ENCODE measurements around the gene VAT1L. TPM values are rescaled to one million over a fixed set of nuclear protein-coding genes. Genes with fewer than 3 reads are reported as not detected.

VAT1L gene
- total RNA-seq, 1 donor from 2014 or later: 0.32 TPM

DNA sequence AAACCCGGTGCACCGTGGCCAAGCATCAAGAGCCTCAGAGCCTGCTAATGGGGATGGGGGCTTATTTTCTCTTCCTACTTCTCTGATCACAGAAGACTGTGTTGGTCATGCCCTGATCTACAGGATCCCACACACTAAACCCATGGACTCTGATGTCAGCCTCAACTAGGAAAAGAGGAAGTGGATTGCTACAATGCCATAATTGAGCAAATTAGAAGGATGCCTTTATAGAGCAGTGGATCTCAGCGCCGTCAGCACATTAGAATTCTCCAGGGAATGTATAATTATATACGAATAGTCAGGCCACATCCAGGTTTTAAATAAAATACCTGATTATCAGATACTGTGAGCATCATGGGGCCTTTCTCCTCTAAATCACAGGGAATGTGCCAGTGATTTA is 64.8 kb downstream of the VAT1L start:
- H3K36me3 ChIP-seq: no peaks in the 10 kb centered on the region
- no peaks in the 10 kb centered on the region for H3K9me3 ChIP-seq
- no peak for ATAC-seq
- H3K4me3 ChIP-seq: no peak overlapping the region
- no peaks in the 10 kb centered on the region for H3K27me3 ChIP-seq
- H3K4me1 ChIP-seq: no peaks in the 10 kb centered on the region
- H3K27ac ChIP-seq: no peak overlapping the region
- TF ChIP-seq, protein P1, sequence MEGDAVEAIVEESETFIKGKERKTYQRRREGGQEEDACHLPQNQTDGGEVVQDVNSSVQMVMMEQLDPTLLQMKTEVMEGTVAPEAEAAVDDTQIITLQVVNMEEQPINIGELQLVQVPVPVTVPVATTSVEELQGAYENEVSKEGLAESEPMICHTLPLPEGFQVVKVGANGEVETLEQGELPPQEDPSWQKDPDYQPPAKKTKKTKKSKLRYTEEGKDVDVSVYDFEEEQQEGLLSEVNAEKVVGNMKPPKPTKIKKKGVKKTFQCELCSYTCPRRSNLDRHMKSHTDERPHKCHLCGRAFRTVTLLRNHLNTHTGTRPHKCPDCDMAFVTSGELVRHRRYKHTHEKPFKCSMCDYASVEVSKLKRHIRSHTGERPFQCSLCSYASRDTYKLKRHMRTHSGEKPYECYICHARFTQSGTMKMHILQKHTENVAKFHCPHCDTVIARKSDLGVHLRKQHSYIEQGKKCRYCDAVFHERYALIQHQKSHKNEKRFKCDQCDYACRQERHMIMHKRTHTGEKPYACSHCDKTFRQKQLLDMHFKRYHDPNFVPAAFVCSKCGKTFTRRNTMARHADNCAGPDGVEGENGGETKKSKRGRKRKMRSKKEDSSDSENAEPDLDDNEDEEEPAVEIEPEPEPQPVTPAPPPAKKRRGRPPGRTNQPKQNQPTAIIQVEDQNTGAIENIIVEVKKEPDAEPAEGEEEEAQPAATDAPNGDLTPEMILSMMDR (IDR thresholded peaks at IDR 0.05): no peak
- no peak for DNase-seq
- intact Hi-C loops (cut with DNase I): no loop called here

DNA sequence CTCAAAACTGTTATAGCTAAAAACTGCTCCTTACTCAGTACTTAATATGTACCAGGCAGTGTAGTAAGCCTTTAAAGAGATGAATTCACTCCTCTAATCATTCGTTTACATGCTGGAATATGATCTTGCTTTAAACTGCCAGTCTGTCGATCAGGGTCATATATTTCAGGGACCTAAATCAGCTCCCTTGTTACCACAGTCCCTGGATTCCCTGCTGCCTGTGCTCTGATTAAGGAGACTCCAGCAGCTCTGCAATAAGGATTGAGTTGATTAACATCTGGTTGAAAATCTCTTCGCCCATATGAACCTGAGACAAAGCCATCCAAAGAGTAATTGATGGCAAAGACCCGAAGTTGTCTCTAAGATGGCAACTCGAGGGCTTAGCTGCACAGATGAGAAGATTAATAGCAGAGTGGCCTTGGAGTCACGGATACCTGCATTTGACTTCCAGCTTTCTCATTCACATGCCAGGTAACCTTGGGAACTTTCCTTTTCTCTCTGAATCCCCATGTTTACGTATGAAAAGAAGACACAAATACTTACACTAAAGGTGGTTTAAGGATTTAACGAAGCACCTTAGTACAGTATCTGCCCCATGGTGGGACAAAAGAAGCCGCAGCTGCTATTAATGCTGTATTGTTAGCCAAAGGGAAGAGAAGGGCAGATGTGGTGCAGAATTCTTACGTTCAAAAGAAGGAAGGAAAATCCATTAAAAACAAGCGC is 68.2 kb downstream of the VAT1L start:
- Histone ChIP-seq H3K4me3 (no peak overlapping the region), H3K4me1 (no peaks in the 10 kb centered on the region), H3K27me3 (no peaks in the 10 kb centered on the region), H3K9me3 (no peaks in the 10 kb centered on the region), H3K36me3 (no peaks in the 10 kb centered on the region), H3K27ac (no peak overlapping the region)
- DNase-seq (no peak), ATAC-seq (no peak)
- TF ChIP-seq, protein P1 (IDR thresholded peaks at IDR 0.05): no peak
- intact Hi-C loops (cut with DNase I): no loop called here

DNA sequence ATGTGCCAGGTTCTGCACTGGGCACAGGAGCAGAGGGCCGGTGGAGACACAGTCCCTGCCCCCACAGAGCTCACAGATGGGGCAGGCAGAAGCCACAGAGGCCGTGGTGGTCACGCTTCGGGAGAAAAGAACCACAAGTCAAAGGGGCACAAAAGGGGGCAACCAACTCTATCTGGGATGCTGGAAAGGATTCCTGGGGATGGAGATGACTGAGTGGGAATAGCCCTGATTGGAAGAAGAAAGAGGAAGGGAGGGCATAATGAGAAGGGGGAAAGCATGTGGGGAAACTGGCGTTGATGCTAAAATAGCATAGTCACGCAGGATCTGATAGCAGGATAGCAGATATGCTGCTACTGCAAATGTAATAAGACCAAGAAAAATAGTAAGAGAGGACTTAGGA is 69.7 kb downstream of the VAT1L start:
- Histone ChIP-seq H3K4me3 (no peak overlapping the region), H3K9me3 (no peaks in the 10 kb centered on the region), H3K4me1 (no peaks in the 10 kb centered on the region), H3K27ac (no peak overlapping the region), H3K27me3 (no peaks in the 10 kb centered on the region), H3K36me3 (no peaks in the 10 kb centered on the region)
- TF ChIP-seq, protein P1 (IDR thresholded peaks at IDR 0.05): no peak
- no peak for ATAC-seq
- DNase-seq: no peak
- intact Hi-C loops (cut with DNase I): no loop called here

DNA sequence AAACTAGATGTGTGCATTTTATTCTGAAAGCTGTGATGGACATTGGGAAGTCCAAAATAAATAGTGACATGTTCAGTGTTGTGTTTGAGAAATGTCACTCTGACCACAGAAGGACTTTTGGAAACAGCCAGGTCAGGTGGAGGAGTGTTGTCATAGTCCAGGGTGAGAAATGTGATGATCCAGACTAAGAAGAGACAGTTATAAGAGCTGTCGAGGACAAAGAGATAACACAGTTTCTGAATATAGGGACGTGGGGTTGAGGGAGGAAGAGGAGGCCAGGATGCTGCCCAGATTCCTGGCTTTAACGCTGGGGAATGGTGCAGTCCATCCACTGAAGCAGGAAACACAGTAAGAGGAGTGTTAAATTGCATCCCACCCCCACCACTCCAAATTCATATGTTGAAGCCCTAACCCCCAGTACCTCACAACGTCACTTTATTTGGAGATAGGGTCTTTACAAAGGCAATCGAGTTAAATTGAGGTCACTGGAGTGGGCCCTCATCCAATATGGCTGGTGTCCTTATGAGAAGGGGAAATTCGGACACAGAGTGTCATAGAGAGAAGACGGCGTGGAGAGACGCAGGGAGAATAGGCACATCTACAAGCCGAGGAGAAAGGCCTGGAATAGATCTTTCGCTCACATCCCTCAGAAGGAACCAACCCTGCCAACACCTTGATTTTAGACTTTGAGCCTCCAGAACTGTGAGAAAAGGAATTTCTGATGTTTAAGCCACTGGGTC is 71.3 kb downstream of the VAT1L start:
- Histone ChIP-seq H3K27me3 (no peaks in the 10 kb centered on the region), H3K9me3 (no peaks in the 10 kb centered on the region), H3K4me1 (no peaks in the 10 kb centered on the region), H3K36me3 (no peaks in the 10 kb centered on the region), H3K27ac (no peak overlapping the region), H3K4me3 (no peak overlapping the region)
- ATAC-seq (no peak), DNase-seq (no peak)
- intact Hi-C loops (cut with DNase I): no loop called here
- TF ChIP-seq, protein P1 (IDR thresholded peaks at IDR 0.05): no peak

DNA sequence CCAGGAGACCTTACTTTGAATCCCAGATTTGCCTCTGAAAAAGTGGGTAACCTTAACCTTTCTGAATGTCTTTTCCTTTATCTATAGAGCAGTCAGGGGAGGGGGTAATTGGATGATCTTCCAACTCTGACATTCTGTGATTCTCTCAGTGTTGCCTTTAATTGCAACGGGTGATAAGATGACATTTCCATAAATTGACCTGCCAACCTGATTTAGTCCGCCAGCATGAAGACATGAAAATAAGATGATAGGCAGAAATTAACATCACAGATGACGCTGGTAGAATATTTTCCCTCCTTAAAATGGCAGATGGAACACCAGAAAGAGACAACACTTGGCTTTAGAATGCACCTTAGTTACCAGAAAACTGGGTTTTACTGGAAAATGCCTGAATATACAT is 72.6 kb downstream of the VAT1L start:
- ATAC-seq (no peak), DNase-seq (no peak)
- Histone ChIP-seq H3K4me1 (no peaks in the 10 kb centered on the region), H3K27me3 (no peaks in the 10 kb centered on the region), H3K9me3 (no peaks in the 10 kb centered on the region), H3K4me3 (no peak overlapping the region), H3K36me3 (no peaks in the 10 kb centered on the region), H3K27ac (no peak overlapping the region)
- intact Hi-C loops (cut with DNase I): no loop called here
- TF ChIP-seq, protein P1 (IDR thresholded peaks at IDR 0.05): no peak
